CD4-positive, alpha-beta memory T cell (primary cell): ENCODE data around the gene OR4C12. TPM values are rescaled to one million over a fixed set of nuclear protein-coding genes. Genes with fewer than 3 reads are reported as not detected.
"Not testable (repeated sequence)": the region's sequence is repeated elsewhere in the genome, so short reads cannot be mapped to it uniquely, and the experiment has no call there.

ENCODE experiments used
- CTCF ChIA-PET: fragments of 350-600 bp; sonication (Branson Sonifier 250); formaldehyde crosslinking; loops from one replicate; lab custom pipeline; 2021; ENCODE audit warnings: inconsistent platforms; ENCODE audit not compliant: partially characterized antibody; lab: Charles Lee
- POLR2A ChIA-PET: fragments of 350-600 bp; sonication (Branson Sonifier 250); formaldehyde crosslinking; loops from one replicate; lab custom pipeline; 2021; ENCODE audit not compliant: partially characterized antibody; lab: Charles Lee
- DNase-seq, 5 donors: peaks; one replicate each; pipeline versions ENCODE4 v3.0.0 to v3.0.0-alpha.2; 2020 to 2022; ENCODE audit warnings: mixed read lengths in 1 of 5
- H3K27ac ChIP-seq: one replicate; pipeline ENCODE4 v1.7.0; 2013; ENCODE audit warnings: low read depth, low read length
- H3K27me3 ChIP-seq: 2 replicates; pipeline ENCODE4 v1.7.0; 2013; ENCODE audit warnings: mild to moderate bottlenecking, low read length, moderate library complexity; ENCODE audit not compliant: insufficient read depth
- H3K36me3 ChIP-seq: 2 replicates; pipeline ENCODE4 v1.7.0; 2013; ENCODE audit warnings: mild to moderate bottlenecking, low read length, moderate library complexity; ENCODE audit not compliant: insufficient read depth
- H3K4me1 ChIP-seq: 2 replicates; pipeline ENCODE4 v1.7.0; 2013; ENCODE audit warnings: mild to moderate bottlenecking, low read length, moderate library complexity; ENCODE audit not compliant: insufficient read depth
- H3K4me3 ChIP-seq, 2 donors: one replicate each; pipeline ENCODE4 v1.7.0; 2013; ENCODE audit warnings: low read length in 2 of 2, mild to moderate bottlenecking in 1 of 2
- H3K9me3 ChIP-seq, 2 donors: one replicate each; pipeline ENCODE4 v1.7.0; 2013; ENCODE audit warnings: low read length in 2 of 2, control low read depth in 1 of 2; ENCODE audit not compliant: control insufficient read depth in 1 of 2
- H3K27ac Mint-ChIP-seq, 7 donors: one replicate each; pipeline ENCODE4 v1.8.0; 2020 to 2021; ENCODE audit warnings: mixed read lengths in 7 of 7, mild to moderate bottlenecking in 6 of 7, inconsistent platforms in 3 of 7, moderate library complexity in 3 of 7
- H3K27me3 Mint-ChIP-seq, 2 donors: one replicate each; pipeline ENCODE4 v1.8.0; 2020 to 2021; ENCODE audit warnings: mixed read lengths in 2 of 2
- H3K36me3 Mint-ChIP-seq, 2 donors: one replicate each; pipeline ENCODE4 v1.8.0; 2020 to 2021; ENCODE audit warnings: mixed read lengths in 2 of 2, inconsistent platforms in 1 of 2, mild to moderate bottlenecking in 1 of 2
- H3K4me1 Mint-ChIP-seq, 4 donors: one replicate each; pipeline ENCODE4 v1.8.0; 2020 to 2021; ENCODE audit warnings: mixed read lengths in 4 of 4, mild to moderate bottlenecking in 1 of 4
- H3K4me3 Mint-ChIP-seq, 8 donors: one replicate each; pipeline ENCODE4 v1.8.0; 2020 to 2021; ENCODE audit warnings: mixed read lengths in 8 of 8, mild to moderate bottlenecking in 7 of 8, moderate library complexity in 6 of 8, inconsistent platforms in 3 of 8
- H3K9me3 Mint-ChIP-seq, 8 donors: one replicate each; pipeline ENCODE4 v1.8.0; 2020 to 2021; ENCODE audit warnings: mixed read lengths in 8 of 8, mild to moderate bottlenecking in 5 of 8, inconsistent platforms in 3 of 8, moderate library complexity in 1 of 8
- intact Hi-C: fragments of 100-400 bp; cut with micrococcal nuclease; formaldehyde crosslinking; loops from one replicate; pipeline ENCODE4 v1.15.1; 2023
- polyA plus RNA-seq, 2 donors: library from polyadenylated mRNA; unstranded; fragments of 300-500 nt; fragmentation: Illumina TruSeq; gene quantifications; one replicate each; pipeline ENCODE4 v1.2.3, GENCODE V29; 2021
- total RNA-seq, 2 experiments: library from RNA; stranded (reverse); gene quantifications; one replicate each; pipeline ENCODE4 v1.2.3, GENCODE V29; 2021

OR4C12 gene
- total RNA-seq (not detected), polyA plus RNA-seq (not detected)

GRCh38 chr11:49982435-49982834 lies at the start of gene OR4C12:
OR4C12 (minus strand) TSS chr11:49982535; CDS start chr11:49982501, 34 bp downstream.
- H3K36me3 Mint-ChIP-seq, H3K27me3 ChIP-seq, H3K36me3 ChIP-seq, CTCF ChIA-PET, POLR2A ChIA-PET, H3K4me1 Mint-ChIP-seq, H3K27me3 Mint-ChIP-seq, H3K27ac ChIP-seq, H3K27ac Mint-ChIP-seq, H3K4me1 ChIP-seq, H3K4me3 ChIP-seq, DNase-seq, H3K4me3 Mint-ChIP-seq, H3K9me3 ChIP-seq, intact Hi-C loops: not testable (repeated sequence)
- peaks cover 0 to 18% (median 0%) of the 10 kb centered on the region in 8 donors for H3K9me3 Mint-ChIP-seq

GRCh38 chr11:50030193-50030592 lies 47.9 kb upstream of the OR4C12 start:
- ChIA-PET CTCF (no interaction called here), POLR2A (no interaction called here)
- Mint-ChIP-seq H3K4me3 (no peak overlapping the region), H3K4me1 (no peaks in the 10 kb centered on the region), H3K27me3 (no peaks in the 10 kb centered on the region), H3K27ac (no peak overlapping the region), H3K36me3 (no peaks in the 10 kb centered on the region), H3K9me3 (peaks cover 0 to 27% (median 9%) of the 10 kb centered on the region in 8 donors)
- H3K27ac ChIP-seq, result no peak overlapping the region
- H3K27me3 ChIP-seq, result no peaks in the 10 kb centered on the region
- H3K4me1 ChIP-seq, result no peaks in the 10 kb centered on the region
- intact Hi-C loops, result no loop called here
- DNase-seq, result no peak
- no peaks in the 10 kb centered on the region for H3K36me3 ChIP-seq
- H3K4me3 ChIP-seq, result no peak overlapping the region
- H3K9me3 ChIP-seq, result no peaks in the 10 kb centered on the region

- H3K27me3 Mint-ChIP-seq, result no peaks in the 10 kb centered on the region
- H3K9me3 Mint-ChIP-seq, result peaks cover 0 to 12% (median 3%) of the 10 kb centered on the region in 8 donors
- no peak overlapping the region for H3K27ac Mint-ChIP-seq
- ChIA-PET POLR2A (no interaction called here), CTCF (no interaction called here)
- no peaks in the 10 kb centered on the region for H3K36me3 Mint-ChIP-seq
- no peak overlapping the region for H3K4me3 Mint-ChIP-seq
- intact Hi-C loops, result no loop called here
- Histone ChIP-seq H3K27me3 (no peaks in the 10 kb centered on the region), H3K4me1 (no peaks in the 10 kb centered on the region), H3K36me3 (no peaks in the 10 kb centered on the region), H3K27ac (no peak overlapping the region), H3K4me3 (no peak overlapping the region), H3K9me3 (no peaks in the 10 kb centered on the region)
- no peaks in the 10 kb centered on the region for H3K4me1 Mint-ChIP-seq
- DNase-seq, result peak in 3 of 5 donors; percentile 5 to 15 (median 8)
Observed at GRCh38 chr11:49995565-49995964, 13.2 kb upstream of the OR4C12 start.

GRCh38 chr11:49973439-49973838 lies 8.9 kb downstream of the OR4C12 start:
- CTCF ChIA-PET, H3K4me1 Mint-ChIP-seq, POLR2A ChIA-PET, H3K4me1 ChIP-seq, DNase-seq, H3K36me3 ChIP-seq, H3K27me3 Mint-ChIP-seq, H3K27ac ChIP-seq, H3K27me3 ChIP-seq, H3K27ac Mint-ChIP-seq, H3K9me3 ChIP-seq, H3K9me3 Mint-ChIP-seq, H3K4me3 Mint-ChIP-seq, H3K4me3 ChIP-seq, intact Hi-C loops, H3K36me3 Mint-ChIP-seq: not testable (repeated sequence)

GRCh38 chr11:49952091-49952490 lies 30.2 kb downstream of the OR4C12 start, which contains the start of gene OR4C13:
OR4C13 (plus strand) TSS chr11:49952391; CDS start chr11:49952423, 32 bp downstream.
- intact Hi-C loops, result no loop called here
- Histone ChIP-seq H3K36me3 (no peaks in the 10 kb centered on the region), H3K27ac (no peak within 1 kb of the TSS), H3K4me3 (no peak within 1 kb of the TSS), H3K27me3 (no peaks in the 10 kb centered on the region), H3K9me3 (no peaks in the 10 kb centered on the region), H3K4me1 (no peaks in the 10 kb centered on the region)
- Mint-ChIP-seq H3K4me3 (no peak within 1 kb of the TSS), H3K36me3 (no peaks in the 10 kb centered on the region), H3K9me3 (peaks cover 2 to 22% (median 8%) of the 10 kb centered on the region in 8 donors), H3K27ac (no peak within 1 kb of the TSS), H3K27me3 (no peaks in the 10 kb centered on the region), H3K4me1 (no peaks in the 10 kb centered on the region)
- ChIA-PET CTCF (no interaction called here), POLR2A (no interaction called here)
- no peak for DNase-seq

- H3K9me3 ChIP-seq, H3K4me3 Mint-ChIP-seq, intact Hi-C loops, POLR2A ChIA-PET, CTCF ChIA-PET, H3K36me3 ChIP-seq, H3K27ac Mint-ChIP-seq, H3K27ac ChIP-seq, H3K36me3 Mint-ChIP-seq, H3K4me1 ChIP-seq, DNase-seq, H3K27me3 ChIP-seq, H3K27me3 Mint-ChIP-seq, H3K4me1 Mint-ChIP-seq, H3K4me3 ChIP-seq: not testable (repeated sequence)
- H3K9me3 Mint-ChIP-seq, result peaks cover 2 to 27% (median 11%) of the 10 kb centered on the region in 8 donors
Observed at GRCh38 chr11:49948701-49949100, 33.6 kb downstream of the OR4C12 start.

Other genes with a start within 250 kb of the OR4C12 start
- not detected for gene OR4C13, start 30.1 kb downstream of the OR4C12 start, total RNA-seq
- gene OR4C13, start 30.1 kb downstream of the OR4C12 start, polyA plus RNA-seq, result not detected
- not detected for gene OR4C45, start 50.3 kb upstream of the OR4C12 start, total RNA-seq
- gene OR4C45, start 50.3 kb upstream of the OR4C12 start, polyA plus RNA-seq, result not detected